ENCODE measurements around the gene ZNF100. TPM values are rescaled to one million over a fixed set of nuclear protein-coding genes. Genes with fewer than 3 reads are reported as not detected.
"Not testable (repeated sequence)": the region's sequence is repeated elsewhere in the genome, so short reads cannot be mapped to it uniquely, and the experiment has no call there.

Gene ZNF100
- total RNA-seq (2014; rRNA removed; shearing (Covaris generic)) = 0.25 and 0.60 TPM in 2 replicates

- peak; percentile 67 for DNase-seq (ENCODE audit: low spot score)
Measured at GRCh38 chr19:21767065-21767800, at the start of gene ZNF100. Gene ZNF100, minus strand, starts transcription at chr19:21767579. Its CDS starts 150 bp downstream, at chr19:21767429.

GRCh38 chr19:21812448-21812847 is 45.1 kb upstream of the ZNF100 start:
- no peak for DNase-seq (ENCODE audit: low spot score)

GRCh38 chr19:21808400-21809000 is 41.1 kb upstream of the ZNF100 start:
- not testable (repeated sequence) for DNase-seq (ENCODE audit: low spot score)

GRCh38 chr19:21789466-21790085 is 22.2 kb upstream of the ZNF100 start:
- DNase-seq (ENCODE audit: low spot score) = no peak

GRCh38 chr19:21786936-21787335 is 19.6 kb upstream of the ZNF100 start:
- no peak for DNase-seq (ENCODE audit: low spot score)

- DNase-seq (ENCODE audit: low spot score) = not testable (repeated sequence)
Measured at GRCh38 chr19:21775792-21776191, 8.4 kb upstream of the ZNF100 start.

- DNase-seq (ENCODE audit: low spot score) = not testable (repeated sequence)
Measured at GRCh38 chr19:21766705-21767064, 694 bp downstream of the ZNF100 start.

- no peak for DNase-seq (ENCODE audit: low spot score)
Measured at GRCh38 chr19:21765151-21765550, 2.2 kb downstream of the ZNF100 start.

- not testable (repeated sequence) for DNase-seq (ENCODE audit: low spot score)
Measured at GRCh38 chr19:21761547-21761946, 5.8 kb downstream of the ZNF100 start.

- no peak for DNase-seq (ENCODE audit: low spot score)
Measured at GRCh38 chr19:21758296-21758695, 9.1 kb downstream of the ZNF100 start.

- not testable (repeated sequence) for DNase-seq (ENCODE audit: low spot score)
Measured at GRCh38 chr19:21755555-21755954, 11.8 kb downstream of the ZNF100 start.

- no peak for DNase-seq (ENCODE audit: low spot score)
Measured at GRCh38 chr19:21751384-21751783, 16.0 kb downstream of the ZNF100 start.

- DNase-seq (ENCODE audit: low spot score) = no peak
Measured at GRCh38 chr19:21750586-21751128, 16.7 kb downstream of the ZNF100 start.

GRCh38 chr19:21749090-21749489 is 18.3 kb downstream of the ZNF100 start:
- DNase-seq (ENCODE audit: low spot score) = no peak

GRCh38 chr19:21748088-21748487 is 19.3 kb downstream of the ZNF100 start:
- no peak for DNase-seq (ENCODE audit: low spot score)

GRCh38 chr19:21740559-21740958 is 26.8 kb downstream of the ZNF100 start:
- DNase-seq (ENCODE audit: low spot score) = no peak

- DNase-seq (ENCODE audit: low spot score) = not testable (repeated sequence)
Measured at GRCh38 chr19:21726942-21727747, 40.2 kb downstream of the ZNF100 start.

GRCh38 chr19:21713761-21714160 is 53.6 kb downstream of the ZNF100 start:
- DNase-seq (ENCODE audit: low spot score) = no peak

- no peak for DNase-seq (ENCODE audit: low spot score)
Measured at GRCh38 chr19:21709464-21709863, 57.9 kb downstream of the ZNF100 start.

GRCh38 chr19:21707878-21708277 is 59.5 kb downstream of the ZNF100 start:
- DNase-seq (ENCODE audit: low spot score) = not testable (repeated sequence)

- no peak for DNase-seq (ENCODE audit: low spot score)
Measured at GRCh38 chr19:21707065-21707464, 60.3 kb downstream of the ZNF100 start.

GRCh38 chr19:21705393-21705792 is 62.0 kb downstream of the ZNF100 start:
- no peak for DNase-seq (ENCODE audit: low spot score)

Measured in HT-29 (cell line).